GM12874 (cell line): Measurements from ENCODE around the gene GRHL3.

ENCODE experiments used
- TF ChIP-seq, protein P1 (sequence below): IDR thresholded peaks from 2 replicates; pipeline ENCODE4 v1.5.1; 2011; ENCODE audit warnings: low read depth, mild to moderate bottlenecking, control low read depth, low read length, moderate library complexity; ENCODE audit not compliant: insufficient read depth

The GRHL3 gene

DNA sequence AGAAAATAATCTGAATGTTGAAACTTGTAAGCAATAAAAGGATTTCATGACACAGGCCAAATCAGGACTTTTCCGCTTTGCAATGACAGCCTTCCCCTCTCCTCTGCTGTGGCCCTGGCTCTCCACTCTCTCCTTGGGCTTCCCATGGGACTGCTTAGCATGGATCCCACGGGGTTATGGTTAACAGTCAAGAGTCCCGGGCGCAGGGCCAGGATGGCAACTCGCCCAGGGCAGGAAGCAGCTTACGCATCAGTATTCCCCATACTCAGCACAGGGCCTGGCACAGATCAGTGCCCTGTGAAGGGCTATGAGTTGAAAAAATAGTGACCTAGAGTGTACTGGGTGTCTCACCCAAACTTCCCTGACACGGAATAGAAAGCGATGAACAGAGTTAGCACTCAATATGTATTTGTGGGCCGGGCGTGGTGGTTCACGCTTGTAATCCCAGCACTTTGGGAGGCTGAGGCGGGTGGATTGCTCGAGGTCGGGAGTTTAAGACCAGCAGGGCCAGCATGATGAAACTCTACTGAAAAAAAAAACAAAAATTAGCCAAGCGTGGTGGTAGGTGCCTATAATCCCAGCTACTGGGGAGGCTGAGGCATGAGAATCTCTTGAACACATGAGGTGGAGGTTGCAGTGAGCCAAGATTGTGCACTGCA, 29.1 kb upstream of the GRHL3 start:
- TF ChIP-seq, protein P1, sequence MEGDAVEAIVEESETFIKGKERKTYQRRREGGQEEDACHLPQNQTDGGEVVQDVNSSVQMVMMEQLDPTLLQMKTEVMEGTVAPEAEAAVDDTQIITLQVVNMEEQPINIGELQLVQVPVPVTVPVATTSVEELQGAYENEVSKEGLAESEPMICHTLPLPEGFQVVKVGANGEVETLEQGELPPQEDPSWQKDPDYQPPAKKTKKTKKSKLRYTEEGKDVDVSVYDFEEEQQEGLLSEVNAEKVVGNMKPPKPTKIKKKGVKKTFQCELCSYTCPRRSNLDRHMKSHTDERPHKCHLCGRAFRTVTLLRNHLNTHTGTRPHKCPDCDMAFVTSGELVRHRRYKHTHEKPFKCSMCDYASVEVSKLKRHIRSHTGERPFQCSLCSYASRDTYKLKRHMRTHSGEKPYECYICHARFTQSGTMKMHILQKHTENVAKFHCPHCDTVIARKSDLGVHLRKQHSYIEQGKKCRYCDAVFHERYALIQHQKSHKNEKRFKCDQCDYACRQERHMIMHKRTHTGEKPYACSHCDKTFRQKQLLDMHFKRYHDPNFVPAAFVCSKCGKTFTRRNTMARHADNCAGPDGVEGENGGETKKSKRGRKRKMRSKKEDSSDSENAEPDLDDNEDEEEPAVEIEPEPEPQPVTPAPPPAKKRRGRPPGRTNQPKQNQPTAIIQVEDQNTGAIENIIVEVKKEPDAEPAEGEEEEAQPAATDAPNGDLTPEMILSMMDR = no peak

DNA sequence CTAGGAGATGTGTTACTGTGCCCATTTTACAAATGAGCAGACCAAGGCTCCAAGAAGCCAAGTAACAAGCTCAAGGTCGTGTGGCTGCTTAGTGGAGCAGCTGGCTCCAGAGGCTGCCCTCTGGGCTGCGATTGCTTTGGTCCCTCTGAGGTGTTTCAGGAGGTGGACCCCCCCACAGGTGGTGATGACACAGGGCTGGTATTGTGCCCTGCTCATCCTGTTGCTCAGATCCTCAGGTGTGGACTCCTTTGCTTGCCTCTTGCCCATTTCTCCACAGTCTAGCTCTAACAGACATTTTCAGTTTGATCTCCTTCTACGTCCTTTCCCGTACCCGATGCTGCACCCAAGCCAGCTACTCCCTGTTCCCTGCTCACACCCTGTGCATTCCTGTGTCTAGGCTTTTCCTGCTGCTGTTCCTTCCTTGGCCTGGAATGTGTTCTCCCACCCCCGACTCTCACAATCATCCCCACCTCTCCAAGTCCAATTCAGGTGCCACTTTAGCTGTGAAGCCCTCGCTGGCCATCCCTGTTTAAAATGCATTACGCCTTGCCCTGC, 28.1 kb upstream of the GRHL3 start:
- TF ChIP-seq, protein P1 = no peak

DNA sequence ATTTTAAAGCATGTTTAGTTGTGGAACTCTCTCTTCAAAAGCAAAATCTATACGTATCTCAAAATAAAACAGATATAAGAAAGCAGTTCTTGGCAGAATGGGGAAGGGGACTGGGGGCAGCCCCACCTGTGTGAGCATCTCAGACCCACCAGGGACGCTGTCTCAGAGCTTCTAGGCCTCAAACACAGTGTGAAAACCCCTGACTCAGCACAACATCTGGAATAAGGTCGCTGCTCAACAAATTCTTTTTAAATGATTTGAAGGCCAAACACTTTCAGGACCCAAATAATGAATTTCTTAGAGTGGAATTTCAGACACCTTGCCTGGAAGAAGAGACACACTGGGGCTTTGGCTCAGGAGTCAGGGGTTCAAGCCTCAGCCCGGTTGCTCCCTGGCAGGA, 27.1 kb upstream of the GRHL3 start:
- TF ChIP-seq, protein P1 = no peak

DNA sequence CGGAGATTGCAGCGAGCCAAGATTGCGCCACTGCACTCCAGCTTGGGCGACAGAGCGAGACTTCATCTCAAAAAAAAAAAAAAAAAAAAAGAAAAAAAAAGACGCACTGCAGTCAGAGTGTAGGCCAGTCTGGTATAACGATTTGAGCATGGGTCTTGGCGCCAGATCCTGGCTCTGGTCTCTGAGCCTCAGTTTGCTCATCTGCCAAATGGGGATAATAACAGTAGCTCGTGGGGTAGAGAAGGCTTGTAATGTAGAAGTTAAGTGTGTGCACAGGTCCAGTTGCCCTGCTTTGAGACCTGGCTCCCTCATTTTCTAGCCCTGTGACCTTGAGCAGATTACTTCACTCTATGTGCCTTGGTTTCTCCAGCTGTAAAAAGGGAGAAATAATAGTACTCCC, 26.3 kb upstream of the GRHL3 start:
- TF ChIP-seq, protein P1 = no peak

DNA sequence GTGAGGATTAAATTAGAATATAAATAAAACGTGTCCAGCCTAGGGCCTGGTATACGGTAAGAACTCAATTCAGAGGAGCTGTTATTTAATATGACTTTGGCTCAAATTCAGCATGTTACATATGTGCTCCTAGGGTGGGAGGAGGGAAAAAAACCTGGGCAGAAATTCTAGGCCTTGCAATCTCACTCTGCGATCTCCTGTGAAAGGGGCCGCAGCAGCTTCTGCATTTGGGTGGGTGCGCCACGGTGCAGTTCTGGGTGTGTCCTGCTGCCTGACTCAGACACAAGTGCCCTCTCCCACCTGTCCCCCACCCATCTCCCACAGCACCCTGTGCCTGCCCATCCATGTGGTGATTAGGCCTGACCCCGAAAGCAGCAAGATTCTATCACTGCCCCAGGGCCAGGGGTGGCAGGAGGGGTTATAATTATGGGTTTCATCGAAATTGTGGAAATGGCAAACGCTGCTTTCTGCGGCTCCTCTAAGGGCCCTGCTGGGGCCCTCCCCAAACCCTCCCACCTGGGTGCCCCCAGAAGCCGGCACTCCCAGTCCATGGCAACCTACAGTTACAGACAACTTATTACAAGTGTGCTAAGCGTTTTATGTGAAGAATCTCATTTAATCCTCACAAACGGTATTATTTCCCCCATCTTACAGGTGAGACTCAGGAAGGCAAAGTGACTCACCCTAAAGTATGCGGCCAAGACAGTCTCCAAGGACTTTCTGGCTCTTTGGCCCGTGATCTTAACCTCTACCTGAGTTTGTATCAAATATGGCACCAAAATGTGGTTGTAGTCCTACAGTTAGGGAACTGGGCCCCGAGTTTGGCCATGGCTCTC, 25.5 kb upstream of the GRHL3 start:
- TF ChIP-seq, protein P1 = no peak

DNA sequence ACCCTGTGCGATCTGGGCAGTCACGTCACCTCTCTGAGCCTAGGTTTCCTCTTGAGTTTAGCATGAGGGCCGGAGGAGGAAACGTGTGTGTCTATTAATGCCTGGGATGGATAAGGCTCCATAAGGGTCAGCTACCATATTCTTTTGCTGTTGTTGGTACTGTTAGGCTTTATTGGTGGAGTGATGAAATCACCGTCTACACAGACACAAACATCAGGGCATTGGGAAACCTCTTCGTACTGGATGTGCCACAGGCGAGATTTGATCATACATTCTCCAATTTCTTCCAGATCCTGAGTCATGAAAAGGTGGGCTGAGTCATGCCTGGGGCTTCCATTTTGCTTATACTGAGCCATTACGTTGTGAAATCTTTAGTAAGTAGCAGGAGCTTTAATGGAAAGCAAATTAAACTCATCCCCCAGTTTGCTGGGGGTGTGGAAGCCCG, 24.9 kb upstream of the GRHL3 start:
- TF ChIP-seq, protein P1 = no peak

DNA sequence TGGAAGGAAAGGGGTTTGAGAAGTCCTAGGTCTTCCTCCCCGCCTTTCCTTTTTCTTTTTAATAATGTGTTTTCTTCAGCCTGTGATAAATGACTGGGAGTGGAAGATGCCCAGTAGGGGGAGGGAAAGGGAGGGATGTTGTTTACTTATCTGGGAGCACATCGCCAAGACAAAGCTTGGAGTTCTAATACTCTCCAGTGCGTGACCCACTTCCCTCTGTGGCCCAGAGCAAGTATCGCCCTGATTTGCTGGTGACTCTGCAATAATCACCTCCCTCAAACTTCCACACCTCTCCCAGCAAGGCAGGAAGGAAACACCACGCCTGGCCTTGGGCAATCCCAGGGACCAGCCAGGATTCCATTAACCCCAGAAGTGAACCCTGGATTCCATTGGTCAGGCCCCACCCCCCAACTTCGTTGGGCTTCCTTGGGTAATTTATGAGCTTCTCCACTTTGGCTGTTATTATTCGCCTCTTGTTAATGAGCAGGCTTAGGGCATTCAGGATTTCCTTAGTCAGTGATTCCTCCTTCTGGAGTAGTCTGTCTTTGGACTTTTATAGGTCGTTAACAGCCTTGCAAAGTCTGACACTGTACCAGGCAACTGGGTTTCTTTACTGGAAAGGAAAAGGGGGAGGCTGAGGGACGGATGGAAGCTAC, 24.3 kb upstream of the GRHL3 start:
- TF ChIP-seq, protein P1 = no peak
